H1 (cell line): Measurements from ENCODE around the gene SVIL. TPM values are rescaled to one million over a fixed set of nuclear protein-coding genes. Genes with fewer than 3 reads are reported as not detected.

ENCODE experiments used
- CTCF ChIA-PET: fragments of 300-600 bp; sonication (Branson Sonifier 250); formaldehyde crosslinking; loops from one replicate; lab custom pipeline; 2021; ENCODE audit not compliant: partially characterized antibody; lab: Charles Lee
- POLR2A ChIA-PET: fragments of 300-600 bp; sonication (Branson Sonifier 250); formaldehyde crosslinking; loops from one replicate; lab custom pipeline; 2021; ENCODE audit warnings: inconsistent platforms; ENCODE audit not compliant: partially characterized antibody; lab: Charles Lee
- DNase-seq, 2 experiments: peaks; one replicate each; pipeline versions ENCODE4 v3.0.0 to v3.0.0-alpha.2; 2010 to 2022; ENCODE audit warnings: low spot score in 2 of 2, low read depth in 1 of 2, mixed read lengths in 1 of 2
- FAIRE-seq: peaks from 2 replicates; lab custom pipeline; 2011; peaks lifted over from hg19 to GRCh38; lab: Jason Lieb, UNC
- H2AFZ ChIP-seq: 2 replicates; pipeline ENCODE4 v1.8.1; 2012; ENCODE audit warnings: low read length, inconsistent platforms
- H2AK5ac ChIP-seq: 2 replicates; pipeline ENCODE4 v1.6.1; 2013; ENCODE audit warnings: low read depth, low read length
- H2BK120ac ChIP-seq: replicated peaks from 2 replicates; pipeline ENCODE3; 2013; ENCODE audit warnings: low read depth, low read length, inconsistent platforms
- H2BK12ac ChIP-seq: 2 replicates; pipeline ENCODE4 v1.6.1; 2013; ENCODE audit warnings: low read depth, low read length
- H2BK15ac ChIP-seq: 2 replicates; pipeline ENCODE4 v1.6.1; 2013; ENCODE audit warnings: low read length
- H2BK20ac ChIP-seq: 2 replicates; pipeline ENCODE4 v1.6.1; 2013; ENCODE audit warnings: low read length
- H2BK5ac ChIP-seq: 2 replicates; pipeline ENCODE4 v1.6.1; 2013; ENCODE audit warnings: low read depth, low read length
- H3K14ac ChIP-seq: 2 replicates; pipeline ENCODE4 v1.6.1; 2013; ENCODE audit warnings: inconsistent platforms; ENCODE audit not compliant: insufficient read length
- H3K18ac ChIP-seq: 2 replicates; pipeline ENCODE4 v1.6.1; 2013; ENCODE audit warnings: low read length; ENCODE audit errors: extremely low read depth
- H3K23ac ChIP-seq: 2 replicates; pipeline ENCODE4 v1.6.1; 2013; ENCODE audit warnings: inconsistent platforms; ENCODE audit not compliant: insufficient read length
- H3K23me2 ChIP-seq: 2 replicates; pipeline ENCODE4 v1.6.1; 2013; ENCODE audit warnings: low read depth, low read length
- H3K27ac ChIP-seq: 2 replicates; pipeline ENCODE4 v1.6.1; 2011; ENCODE audit warnings: low read depth, low read length, inconsistent platforms
- H3K27me3 ChIP-seq, 4 experiments: replicated peaks in 1 of 4; 1 replicate in 1 of 4; 2 replicates in 3 of 4; pipeline versions ENCODE4 v1.6.1 to v1.8.1; 2011 to 2013; ENCODE audit warnings: low read length in 3 of 4, mild to moderate bottlenecking in 3 of 4, inconsistent platforms in 2 of 4, mixed read lengths in 2 of 4, moderate library complexity in 1 of 4; ENCODE audit not compliant: control insufficient read depth in 3 of 4, insufficient read depth in 3 of 4; ENCODE audit errors: extremely low read depth in 1 of 4
- H3K36me3 ChIP-seq, 4 experiments: 2 replicates each; pipeline versions ENCODE4 v1.6.1 to v1.8.1; 2011 to 2013; ENCODE audit warnings: mild to moderate bottlenecking in 4 of 4, low read length in 3 of 4, moderate library complexity in 2 of 4, control low read depth in 1 of 4, inconsistent platforms in 1 of 4; ENCODE audit not compliant: insufficient read depth in 4 of 4, control insufficient read depth in 2 of 4
- H3K4ac ChIP-seq: replicated peaks from 2 replicates; pipeline ENCODE3; 2013; ENCODE audit warnings: low read length, low read depth, mixed read lengths, inconsistent platforms; ENCODE audit not compliant: insufficient read length
- H3K4me1 ChIP-seq, 4 experiments: replicated peaks in 1 of 4; 1 replicate in 1 of 4; 2 replicates in 3 of 4; pipeline versions ENCODE4 v1.6.1 to v1.8.1; 2011 to 2013; ENCODE audit warnings: low read length in 3 of 4, inconsistent platforms in 2 of 4, mixed read lengths in 1 of 4; ENCODE audit not compliant: insufficient read depth in 4 of 4, control insufficient read depth in 3 of 4
- H3K4me2 ChIP-seq, 2 experiments: 2 replicates each; pipeline versions ENCODE4 v1.6.1 to v1.8.1; 2011 to 2013; ENCODE audit warnings: low read depth in 2 of 2, low read length in 2 of 2, control low read depth in 1 of 2, inconsistent platforms in 1 of 2, mild to moderate bottlenecking in 1 of 2; ENCODE audit not compliant: insufficient read depth in 1 of 2
- H3K4me3 ChIP-seq, 4 experiments: fragments of 200-600, 300-600 bp in 1 of 4; sonication (generic), shearing (Covaris generic), sonication (Bioruptor Twin) in 1 of 4; 2 replicates each; pipeline versions ENCODE4 v1.5.1 to v1.8.1; 2011 to 2016; ENCODE audit warnings: low read length in 4 of 4, low read depth in 3 of 4, control low read depth in 2 of 4, inconsistent platforms in 2 of 4, mild to moderate bottlenecking in 2 of 4, mixed read lengths in 1 of 4, moderate library complexity in 1 of 4; ENCODE audit not compliant: insufficient read depth in 2 of 4; ENCODE audit errors: extremely low read depth in 1 of 4
- H3K56ac ChIP-seq: replicated peaks from 2 replicates; pipeline ENCODE3; 2013; ENCODE audit warnings: low read depth, mild to moderate bottlenecking, mixed read lengths, low read length, inconsistent platforms; ENCODE audit not compliant: insufficient read length
- H3K79me1 ChIP-seq: 2 replicates; pipeline ENCODE4 v1.6.1; 2013; ENCODE audit warnings: low read depth, low read length, control low read depth
- H3K79me2 ChIP-seq, 2 experiments: 2 replicates each; pipeline versions ENCODE4 v1.6.1 to v1.8.1; 2012 to 2013; ENCODE audit warnings: low read length in 2 of 2, mild to moderate bottlenecking in 2 of 2, inconsistent platforms in 1 of 2; ENCODE audit not compliant: insufficient read depth in 2 of 2, control insufficient read depth in 1 of 2
- H3K9ac ChIP-seq, 4 experiments: replicated peaks in 1 of 4; 1 replicate in 1 of 4; 2 replicates in 3 of 4; pipeline versions ENCODE4 v1.6.1 to v1.8.1; 2011 to 2013; ENCODE audit warnings: low read depth in 3 of 4, low read length in 3 of 4, control low read depth in 2 of 4, mild to moderate bottlenecking in 2 of 4, moderate library complexity in 2 of 4, inconsistent platforms in 1 of 4; ENCODE audit errors: extremely low read depth in 1 of 4
- H3K9me3 ChIP-seq, 2 experiments: 2 replicates each; pipeline versions ENCODE4 v1.6.1 to v1.8.1; 2012 to 2013; ENCODE audit warnings: mild to moderate bottlenecking in 2 of 2, moderate library complexity in 2 of 2, control low read depth in 1 of 2, inconsistent platforms in 1 of 2, low read depth in 1 of 2, low read length in 1 of 2, mixed read lengths in 1 of 2; ENCODE audit not compliant: insufficient read depth in 2 of 2
- H4K20me1 ChIP-seq, 2 experiments: replicated peaks in 1 of 2; 2 replicates each; pipeline versions ENCODE3 to v1.8.1; 2011 to 2013; ENCODE audit warnings: inconsistent platforms in 2 of 2, low read length in 2 of 2, mild to moderate bottlenecking in 1 of 2; ENCODE audit not compliant: insufficient read depth in 2 of 2, control insufficient read depth in 1 of 2
- H4K5ac ChIP-seq: 2 replicates; pipeline ENCODE4 v1.6.1; 2013; ENCODE audit warnings: low read length, low read depth, mixed read lengths, inconsistent platforms; ENCODE audit not compliant: insufficient read length
- H4K8ac ChIP-seq: 2 replicates; pipeline ENCODE4 v1.8.0; 2013; ENCODE audit warnings: mild to moderate bottlenecking, moderate library complexity, low read length, inconsistent platforms; ENCODE audit not compliant: insufficient read depth; ENCODE audit errors: extremely low read depth
- H4K91ac ChIP-seq: replicated peaks from 2 replicates; pipeline ENCODE3; 2013; ENCODE audit warnings: low read length, mixed read lengths, inconsistent platforms; ENCODE audit not compliant: insufficient read length
- BACH1 ChIP-seq: IDR thresholded peaks from 2 replicates; pipeline ENCODE4 v1.6.1; 2012; ENCODE audit warnings: low read length, improper control_type of control experiment
- CHD2 ChIP-seq: IDR thresholded peaks from 2 replicates; pipeline ENCODE4 v1.6.1; 2012; ENCODE audit warnings: low read length, improper control_type of control experiment
- CREB1 ChIP-seq: IDR thresholded peaks from 2 replicates; pipeline ENCODE4 v1.6.1; 2012; ENCODE audit warnings: inconsistent platforms
- JUND ChIP-seq: IDR thresholded peaks from 2 replicates; pipeline ENCODE4 v1.6.1; 2011; ENCODE audit warnings: mild to moderate bottlenecking, improper control_type of control experiment, low read length
- MAFK ChIP-seq: IDR thresholded peaks from 2 replicates; pipeline ENCODE4 v1.6.1; 2012; ENCODE audit warnings: low read depth, mild to moderate bottlenecking, improper control_type of control experiment, low read length
- NRF1 ChIP-seq: IDR thresholded peaks from 2 replicates; pipeline ENCODE4 v1.6.1; 2011; ENCODE audit warnings: mild to moderate bottlenecking, low read depth, low read length, improper control_type of control experiment
- POLR2A ChIP-seq, 2 experiments: IDR thresholded peaks; 1 replicate in 1 of 2; 2 replicates in 1 of 2; pipeline ENCODE4 v1.6.1; 2011; ENCODE audit warnings: low read depth in 2 of 2, low read length in 2 of 2, mild to moderate bottlenecking in 2 of 2; ENCODE audit errors: control extremely low read depth in 1 of 2
- RFX5 ChIP-seq: IDR thresholded peaks from 2 replicates; pipeline ENCODE4 v1.6.1; 2011; ENCODE audit warnings: low read depth, low read length, improper control_type of control experiment, borderline replicate concordance
- RXRA ChIP-seq: IDR thresholded peaks from 2 replicates; pipeline ENCODE4 v1.6.1; 2011; ENCODE audit warnings: low read depth, mild to moderate bottlenecking, low read length, moderate library complexity; ENCODE audit not compliant: insufficient read depth
- SP4 ChIP-seq: IDR thresholded peaks from 2 replicates; pipeline ENCODE4 v1.6.1; 2012; ENCODE audit warnings: low read length, inconsistent platforms
- TAF1 ChIP-seq: IDR thresholded peaks from 2 replicates; pipeline ENCODE4 v1.6.1; 2011; ENCODE audit warnings: mild to moderate bottlenecking, low read depth, low read length
- TAF7 ChIP-seq: optimal IDR thresholded peaks from 2 replicates; pipeline ENCODE3; 2011; ENCODE audit warnings: low read depth, mild to moderate bottlenecking, inconsistent platforms, low read length, moderate library complexity, borderline replicate concordance
- TEAD4 ChIP-seq: IDR thresholded peaks from 2 replicates; pipeline ENCODE4 v1.6.1; 2012; ENCODE audit warnings: low read depth, low read length, inconsistent platforms, mixed read lengths
- ZNF274 ChIP-seq: IDR thresholded peaks from 2 replicates; pipeline ENCODE4 v1.7.0; 2012; ENCODE audit warnings: low read length, borderline replicate concordance; ENCODE audit errors: extremely low read depth
- WGBS, 2 experiments: shearing (Covaris generic) in 1 of 2; methylation state at CpG; one replicate each; pipeline versions ENCODE4 v1.1.6 to v1.1.7; 2013 to 2015; ENCODE audit warnings: low lambda C conversion rate in 2 of 2, mixed read lengths in 2 of 2, inconsistent platforms in 1 of 2, low coverage in 1 of 2, missing lambda C conversion rate in 1 of 2; ENCODE audit not compliant: insufficient replicate concordance in 2 of 2, insufficient coverage in 1 of 2, insufficient read length in 1 of 2; ENCODE audit errors: extremely low coverage in 1 of 2, missing lambda C conversion rate in 1 of 2; 5-methylcytosine and 5-hydroxymethylcytosine counted together
- polyA plus RNA-seq, 7 experiments: library from polyadenylated mRNA; depleted of rRNA in 3 of 7; stranded (reverse) in 5 of 7; unstranded in 2 of 7; fragments of >200 nt in 5 of 7; fragments of 200-250 nt in 2 of 7; gene quantifications; 1 replicate in 5 of 7; 2 replicates in 1 of 7; 4 replicates in 1 of 7; pipeline versions ENCODE4 v1.2.1 to v1.2.3, GENCODE V29; 2011 to 2013; ENCODE audit warnings: missing spikeins in 2 of 7, mixed read lengths in 2 of 7
- total RNA-seq: library from RNA; stranded (reverse); fragmentation: NEBNext Ultra II Directional; extraction: Animal tissue kit (Norgen Biotek cat#: 25700); gene quantifications from 2 replicates; pipeline ENCODE4 v1.2.1, GENCODE V29; 2021
- TF ChIP-seq, protein P1 (sequence below): IDR thresholded peaks from 2 replicates; pipeline ENCODE4 v1.6.1; 2012; ENCODE audit warnings: low read length, inconsistent platforms

Gene SVIL
- total and polyA plus RNA-seq, 2 of the 8 experiments (the other 6 are each of a cell fraction or from before 2014, with no cell fraction given) = 4.7 to 15.4 TPM

DNA sequence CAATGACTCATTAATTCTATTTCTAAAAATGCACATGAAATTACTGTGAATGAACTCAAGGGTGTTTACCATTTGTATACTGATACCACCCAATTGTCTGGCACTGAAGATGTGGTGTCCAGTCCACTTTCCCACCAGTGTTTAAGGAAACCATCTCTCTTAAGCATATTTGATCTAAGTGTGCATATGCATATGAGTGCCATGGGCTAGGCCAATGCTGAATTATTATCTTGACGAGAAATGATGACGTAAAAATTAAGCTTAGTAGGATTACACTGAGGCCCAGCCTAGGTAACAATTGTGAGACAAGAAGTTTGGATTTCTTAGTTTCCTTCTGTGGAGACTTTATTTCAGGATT lies 59.7 kb downstream of the SVIL start:
- CTCF ChIA-PET = interaction anchor here (0.9 kb wide), 2 partner anchors 10 to 20 kb away, joined by 4 read pairs; no protein-coding TSS in a partner anchor
- Histone ChIP-seq H3K4ac (no peak overlapping the region), H4K20me1 (no peaks in the 10 kb centered on the region), H3K4me3 (no peak overlapping the region), H2BK120ac (no peak overlapping the region), H3K79me1 (no peaks in the 10 kb centered on the region), H3K23me2 (no peaks in the 10 kb centered on the region), H2BK15ac (no peak overlapping the region), H3K18ac (no peak overlapping the region), H3K23ac (no peak overlapping the region), H3K9me3 (no peaks in the 10 kb centered on the region), H3K4me2 (no peak overlapping the region), H3K27me3 (no peaks in the 10 kb centered on the region), H4K8ac (no peak overlapping the region), H3K9ac (no peak overlapping the region), H2AK5ac (no peak overlapping the region), H3K14ac (no peak overlapping the region), H3K79me2 (no peaks in the 10 kb centered on the region), H3K4me1 (peaks cover 0 to 3% (median 0%) of the 10 kb centered on the region in 4 experiments; a peak in 4 of 7 replicates), H2AFZ (no peak overlapping the region), H3K56ac (no peak overlapping the region), H2BK20ac (no peak overlapping the region), H2BK5ac (no peak overlapping the region), H3K27ac (no peak overlapping the region), H2BK12ac (no peak overlapping the region), H4K91ac (no peak overlapping the region), H4K5ac (no peak overlapping the region), H3K36me3 (no peaks in the 10 kb centered on the region)
- FAIRE-seq (no peak), DNase-seq (no peak)
- WGBS, 2 experiments = 97% methylated on average over 2 of the region's 2 CpGs; no CpG with 5 or more reads in 1 of the 2 experiments
- POLR2A ChIA-PET = no interaction called here
- no peak for TF ChIP-seq BACH1
- TF ChIP-seq MAFK = no peak
- no peak for TF ChIP-seq TEAD4
- TF ChIP-seq ZNF274 = no peak
- no peak for TF ChIP-seq CREB1
- no peak for TF ChIP-seq JUND
- TF ChIP-seq CHD2 = no peak
- no peak for TF ChIP-seq TAF7
- no peak for TF ChIP-seq RXRA
- no peak for TF ChIP-seq POLR2A (IDR thresholded peaks at IDR 0.05; ENCODE audit: control extremely low read depth in 1 of 2, low read depth in 2 of 2, low read length in 2 of 2)
- TF ChIP-seq RFX5 = no peak
- no peak for TF ChIP-seq SP4
- no peak for TF ChIP-seq TAF1
- no peak for TF ChIP-seq NRF1
- TF ChIP-seq, protein P1, sequence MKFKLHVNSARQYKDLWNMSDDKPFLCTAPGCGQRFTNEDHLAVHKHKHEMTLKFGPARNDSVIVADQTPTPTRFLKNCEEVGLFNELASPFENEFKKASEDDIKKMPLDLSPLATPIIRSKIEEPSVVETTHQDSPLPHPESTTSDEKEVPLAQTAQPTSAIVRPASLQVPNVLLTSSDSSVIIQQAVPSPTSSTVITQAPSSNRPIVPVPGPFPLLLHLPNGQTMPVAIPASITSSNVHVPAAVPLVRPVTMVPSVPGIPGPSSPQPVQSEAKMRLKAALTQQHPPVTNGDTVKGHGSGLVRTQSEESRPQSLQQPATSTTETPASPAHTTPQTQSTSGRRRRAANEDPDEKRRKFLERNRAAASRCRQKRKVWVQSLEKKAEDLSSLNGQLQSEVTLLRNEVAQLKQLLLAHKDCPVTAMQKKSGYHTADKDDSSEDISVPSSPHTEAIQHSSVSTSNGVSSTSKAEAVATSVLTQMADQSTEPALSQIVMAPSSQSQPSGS = no peak
